Natural killer cell (primary cell): Measurements from ENCODE around the gene LMAN1L. TPM values are rescaled to one million over a fixed set of nuclear protein-coding genes. Genes with fewer than 3 reads are reported as not detected.

Experiments
- ATAC-seq, 3 donors: fragments of 150-1000 bp in 2 of 3; fragments of 200-7000 bp in 1 of 3; cut with Tn5 transposase; 1 replicate in 1 of 3; 2 replicates in 2 of 3; pipeline ENCODE4 v1.10.0; 2021; ENCODE audit warnings: mild to moderate bottlenecking in 2 of 3, moderate library complexity in 2 of 3
- DNase-seq, 2 donors: peaks; one replicate each; pipeline versions ENCODE4 v3.0.0 to v3.0.0-alpha.2; 2013 to 2021; ENCODE audit warnings: mixed read lengths in 1 of 2
- H3K27ac ChIP-seq: one replicate; pipeline ENCODE4 v1.5.1; 2013; ENCODE audit warnings: mild to moderate bottlenecking, low read length
- H3K27me3 ChIP-seq: one replicate; pipeline ENCODE4 v1.6.1; 2013; ENCODE audit warnings: low read length; ENCODE audit not compliant: control insufficient read depth, insufficient read depth
- H3K36me3 ChIP-seq: one replicate; pipeline ENCODE4 v1.6.1; 2013; ENCODE audit warnings: low read length; ENCODE audit not compliant: control insufficient read depth, insufficient read depth
- H3K4me1 ChIP-seq: one replicate; pipeline ENCODE4 v1.6.1; 2013; ENCODE audit warnings: low read length; ENCODE audit not compliant: control insufficient read depth, insufficient read depth
- H3K4me3 ChIP-seq: one replicate; pipeline ENCODE4 v1.5.1; 2013; ENCODE audit warnings: low read length
- H3K9me3 ChIP-seq: one replicate; pipeline ENCODE4 v1.6.1; 2013; ENCODE audit warnings: low read length; ENCODE audit not compliant: control insufficient read depth, insufficient read depth
- H3K27ac Mint-ChIP-seq, 2 donors: one replicate each; pipeline ENCODE4 v1.8.0; 2022; ENCODE audit warnings: mild to moderate bottlenecking in 2 of 2, mixed read lengths in 2 of 2, moderate library complexity in 1 of 2
- H3K27me3 Mint-ChIP-seq, 2 donors: one replicate each; pipeline ENCODE4 v1.8.0; 2022; ENCODE audit warnings: low read depth in 2 of 2, mixed read lengths in 2 of 2
- H3K36me3 Mint-ChIP-seq: one replicate; pipeline ENCODE4 v1.8.0; 2022; ENCODE audit warnings: mixed read lengths
- H3K4me1 Mint-ChIP-seq, 2 donors: one replicate each; pipeline ENCODE4 v1.8.0; 2022; ENCODE audit warnings: mixed read lengths in 2 of 2
- H3K4me3 Mint-ChIP-seq: one replicate; pipeline ENCODE4 v1.8.0; 2022; ENCODE audit warnings: mild to moderate bottlenecking, moderate library complexity, mixed read lengths
- H3K9me3 Mint-ChIP-seq, 2 donors: one replicate each; pipeline ENCODE4 v1.8.0; 2022; ENCODE audit warnings: mixed read lengths in 2 of 2
- WGBS: methylation state at CpG from one replicate; pipeline ENCODE4 v1.1.7; 2013; ENCODE audit warnings: missing lambda C conversion rate; ENCODE audit not compliant: insufficient coverage; 5-methylcytosine and 5-hydroxymethylcytosine counted together
- intact Hi-C: fragments of 100-400 bp; cut with micrococcal nuclease; formaldehyde crosslinking; loops from one replicate; pipeline ENCODE4 v1.14.2; 2022
- total RNA-seq, 4 donors: library from RNA; stranded (reverse); fragments of 120-200 nt in 1 of 4; gene quantifications; one replicate each; pipeline versions ENCODE4 v1.2.3 to v1.2.4, GENCODE V29; 2013 to 2022
- TF ChIP-seq, protein P1 (sequence below): fragments of 200-600 bp; IDR thresholded peaks from one replicate; pipeline ENCODE4 v1.8.0; 2022; ENCODE audit warnings: antibody characterized with exemption

Gene LMAN1L
- total RNA-seq, 3 donors from 2014 or later (not counting 1 experiment from before 2014, with no cell fraction given) = 0.72 to 1.1 (median 0.94) TPM

DNA sequence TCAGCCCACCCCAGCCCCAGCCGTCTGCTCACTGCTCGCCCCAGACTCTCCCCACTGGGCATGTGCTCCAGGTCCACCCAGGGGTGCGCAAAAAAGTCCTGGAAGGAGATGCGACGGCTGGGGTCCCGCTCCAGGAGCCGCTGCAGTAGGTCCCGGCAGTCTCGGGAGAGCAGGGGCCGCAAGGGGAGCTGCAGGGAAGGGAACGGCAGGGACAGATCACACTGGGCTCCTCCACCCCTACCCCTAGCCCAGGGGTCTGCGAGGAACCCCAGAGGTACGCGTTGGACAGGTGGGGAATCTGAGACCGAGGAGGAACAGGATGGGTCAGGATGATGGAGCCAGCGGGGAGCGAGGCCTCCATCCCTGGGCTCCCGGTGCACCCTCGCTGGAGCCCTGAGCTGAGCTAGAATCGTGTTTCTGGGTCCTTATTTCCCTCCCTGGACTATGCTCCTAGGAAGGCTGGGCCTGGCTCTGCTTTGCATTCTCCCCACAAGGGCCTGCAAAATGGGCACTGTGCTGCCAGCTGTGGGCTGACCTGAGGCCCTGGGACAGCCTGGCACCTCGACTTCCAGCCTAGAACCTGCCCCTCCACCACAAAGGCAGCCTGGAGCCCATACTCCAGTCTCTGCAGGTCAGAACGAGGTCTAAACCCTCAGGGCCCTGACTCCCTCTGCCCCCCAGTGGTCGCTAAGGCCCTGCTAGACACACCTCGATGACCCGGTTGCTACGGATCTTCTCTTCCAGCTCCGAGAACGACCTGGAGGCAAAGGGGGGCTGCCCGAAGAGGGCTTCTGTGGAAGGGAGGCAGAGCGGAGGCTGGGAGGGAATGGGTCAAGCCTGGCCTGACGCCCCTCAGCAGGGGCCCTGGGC, 27.1 kb downstream of the LMAN1L start:
- no peak overlapping the region for H3K27ac Mint-ChIP-seq

DNA sequence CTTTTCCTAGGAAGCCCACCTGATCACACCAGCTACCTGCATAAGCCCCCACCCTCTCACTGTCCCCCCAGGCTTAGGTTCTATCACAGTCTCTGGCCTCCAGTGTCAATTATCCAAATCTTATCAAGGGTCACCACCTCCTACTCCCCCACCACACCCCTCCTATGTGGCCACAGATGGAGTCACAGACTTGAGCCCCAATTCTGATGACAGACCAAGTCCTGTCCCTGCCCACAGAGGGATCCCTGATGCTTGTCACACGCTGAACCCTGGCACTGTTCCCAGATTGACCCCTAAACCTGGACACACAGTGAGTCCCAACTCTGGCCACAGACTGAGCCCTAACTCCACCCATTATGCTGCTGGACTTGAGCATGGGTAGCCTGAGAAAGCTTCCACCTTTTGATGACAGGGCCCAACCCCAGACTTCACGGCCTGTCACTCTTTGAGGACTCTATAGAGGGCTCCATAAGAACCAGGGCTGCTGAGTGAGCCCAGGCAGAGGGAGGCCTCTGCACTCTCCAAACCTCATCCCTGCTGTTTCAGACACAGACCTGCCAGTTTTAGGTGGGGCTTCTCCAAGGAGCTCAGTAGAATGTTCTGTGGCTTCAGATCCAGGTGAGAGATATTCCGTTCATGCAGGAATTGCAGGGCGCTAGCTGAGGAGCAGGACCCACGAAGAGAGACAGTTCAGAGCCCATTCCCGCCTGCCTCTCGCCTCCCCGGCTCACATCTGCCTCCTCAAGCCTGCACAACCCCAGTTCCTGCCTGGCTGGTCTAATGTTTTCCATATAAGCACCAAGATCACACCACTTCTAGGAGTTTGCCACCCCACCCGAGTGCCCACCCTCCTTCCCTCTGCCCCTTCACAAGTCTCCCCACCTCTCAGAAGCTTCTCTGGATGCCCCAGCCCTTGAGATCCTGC, 28.5 kb downstream of the LMAN1L start:
- peak overlapping the region; percentile 37 for H3K4me3 Mint-ChIP-seq
- 94% methylated on average over 9 of the region's 9 CpGs for WGBS

More for the DNA sequence above, 27.1 kb downstream of the LMAN1L start:
- Histone ChIP-seq H3K27me3 (no peaks in the 10 kb centered on the region), H3K36me3 (peaks cover 6% of the 10 kb centered on the region), H3K4me3 (no peak overlapping the region), H3K4me1 (peaks cover 32% of the 10 kb centered on the region), H3K27ac (no peak overlapping the region), H3K9me3 (no peaks in the 10 kb centered on the region)
- no peaks in the 10 kb centered on the region for H3K36me3 Mint-ChIP-seq
- intact Hi-C loops = loop anchor here (5.0 to 10.0 kb wide), 3 partner anchors 52 to 365 kb away; partner anchors contain the start of genes C15orf39 and FAM219B
- H3K4me3 Mint-ChIP-seq = no peak overlapping the region
- DNase-seq (no peak), ATAC-seq (no peak)
- no peaks in the 10 kb centered on the region for H3K9me3 Mint-ChIP-seq
- 95% methylated on average over 31 of the region's 31 CpGs for WGBS
- H3K27me3 Mint-ChIP-seq = no peaks in the 10 kb centered on the region
- TF ChIP-seq, protein P1, sequence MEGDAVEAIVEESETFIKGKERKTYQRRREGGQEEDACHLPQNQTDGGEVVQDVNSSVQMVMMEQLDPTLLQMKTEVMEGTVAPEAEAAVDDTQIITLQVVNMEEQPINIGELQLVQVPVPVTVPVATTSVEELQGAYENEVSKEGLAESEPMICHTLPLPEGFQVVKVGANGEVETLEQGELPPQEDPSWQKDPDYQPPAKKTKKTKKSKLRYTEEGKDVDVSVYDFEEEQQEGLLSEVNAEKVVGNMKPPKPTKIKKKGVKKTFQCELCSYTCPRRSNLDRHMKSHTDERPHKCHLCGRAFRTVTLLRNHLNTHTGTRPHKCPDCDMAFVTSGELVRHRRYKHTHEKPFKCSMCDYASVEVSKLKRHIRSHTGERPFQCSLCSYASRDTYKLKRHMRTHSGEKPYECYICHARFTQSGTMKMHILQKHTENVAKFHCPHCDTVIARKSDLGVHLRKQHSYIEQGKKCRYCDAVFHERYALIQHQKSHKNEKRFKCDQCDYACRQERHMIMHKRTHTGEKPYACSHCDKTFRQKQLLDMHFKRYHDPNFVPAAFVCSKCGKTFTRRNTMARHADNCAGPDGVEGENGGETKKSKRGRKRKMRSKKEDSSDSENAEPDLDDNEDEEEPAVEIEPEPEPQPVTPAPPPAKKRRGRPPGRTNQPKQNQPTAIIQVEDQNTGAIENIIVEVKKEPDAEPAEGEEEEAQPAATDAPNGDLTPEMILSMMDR = no peak
- H3K4me1 Mint-ChIP-seq = peaks cover 10 to 47% of the 10 kb centered on the region in 2 donors

DNA sequence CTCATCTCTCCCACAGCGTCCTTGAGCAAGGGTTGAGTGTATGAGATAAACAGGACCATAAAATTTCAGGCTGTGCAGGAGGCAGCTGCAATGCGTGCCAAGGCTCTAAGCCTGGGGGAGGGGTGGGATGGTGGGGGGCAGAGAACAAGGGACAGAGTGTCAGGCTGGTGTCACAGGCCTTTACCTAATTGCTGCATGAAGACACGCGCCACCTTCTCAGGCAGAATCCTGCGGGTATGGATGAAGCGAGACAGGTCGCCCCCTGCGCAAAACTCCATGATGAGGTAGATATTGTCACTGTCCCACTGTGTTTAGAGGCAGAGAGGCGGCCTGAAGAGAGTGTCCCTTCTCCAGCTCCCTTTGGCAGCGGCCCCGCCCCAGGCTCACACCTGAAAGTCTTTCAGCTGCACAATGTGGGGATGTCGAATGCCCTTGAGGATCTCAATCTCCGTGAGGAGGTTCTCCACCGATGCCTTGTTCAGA, 29.3 kb downstream of the LMAN1L start:
- no peak for ATAC-seq
- peaks cover 48% of the 10 kb centered on the region for H3K4me1 ChIP-seq
- Mint-ChIP-seq H3K27ac (peak overlapping the region in 1 of 2 donors; percentile 33), H3K4me1 (peaks cover 18 to 53% of the 10 kb centered on the region in 2 donors), H3K27me3 (no peaks in the 10 kb centered on the region), H3K36me3 (no peaks in the 10 kb centered on the region), H3K4me3 (peak overlapping the region; percentile 49), H3K9me3 (no peaks in the 10 kb centered on the region)
- H3K9me3 ChIP-seq = no peaks in the 10 kb centered on the region
- no peak for DNase-seq
- H3K27me3 ChIP-seq = no peaks in the 10 kb centered on the region
- peaks cover 6% of the 10 kb centered on the region for H3K36me3 ChIP-seq
- intact Hi-C loops = loop anchor here (5.0 to 10.0 kb wide), 3 partner anchors 55 to 363 kb away; partner anchors contain the start of genes C15orf39 and FAM219B
- 96% methylated on average over 13 of the region's 14 CpGs for WGBS
- H3K27ac ChIP-seq = no peak overlapping the region
- TF ChIP-seq, protein P1 = no peak
- H3K4me3 ChIP-seq = peak overlapping the region; percentile 90

More for the DNA sequence above, 28.5 kb downstream of the LMAN1L start:
- no peaks in the 10 kb centered on the region for H3K36me3 Mint-ChIP-seq
- no peaks in the 10 kb centered on the region for H3K27me3 Mint-ChIP-seq
- no peaks in the 10 kb centered on the region for H3K9me3 Mint-ChIP-seq
- DNase-seq (no peak), ATAC-seq (no peak)
- no peaks in the 10 kb centered on the region for H3K27me3 ChIP-seq
- no peaks in the 10 kb centered on the region for H3K9me3 ChIP-seq
- TF ChIP-seq, protein P1 = no peak
- intact Hi-C loops = loop anchor here (5.0 to 10.0 kb wide), 3 partner anchors 54 to 364 kb away; partner anchors contain the start of genes C15orf39 and FAM219B
- H3K27ac Mint-ChIP-seq = peak overlapping the region in 1 of 2 donors; percentile 33
- H3K36me3 ChIP-seq = peaks cover 6% of the 10 kb centered on the region
- peaks cover 18 to 53% of the 10 kb centered on the region in 2 donors for H3K4me1 Mint-ChIP-seq
- H3K4me1 ChIP-seq = peaks cover 46% of the 10 kb centered on the region
- H3K4me3 ChIP-seq = no peak overlapping the region
- no peak overlapping the region for H3K27ac ChIP-seq
